AG10803 (cell line): ENCODE results near the gene HMX1.

Experiments used
- DNase-seq: peaks from one replicate; pipeline ENCODE4 v3.0.0; 2010; ENCODE audit warnings: low read depth
- H3K4me3 ChIP-seq: 2 replicates; pipeline ENCODE4 v1.5.1; 2011; ENCODE audit warnings: mild to moderate bottlenecking, low read length, control low read depth
- CTCF ChIP-seq: conservative IDR thresholded peaks from 2 replicates; pipeline ENCODE4 v1.5.1; 2011; ENCODE audit warnings: mild to moderate bottlenecking, low read length, control low read depth, inconsistent platforms

HMX1 gene

GRCh38 chr4:8872402-8873291 lies 1.0 kb upstream of the HMX1 start:
- TF ChIP-seq CTCF = no peak
- H3K4me3 ChIP-seq = no peak overlapping the region
- DNase-seq = no peak

- no peak for DNase-seq
- no peak overlapping the region for H3K4me3 ChIP-seq
- no peak for TF ChIP-seq CTCF
These were observed 807 bp downstream of the HMX1 start for GRCh38 chr4:8870647-8871416.

- DNase-seq = no peak
- no peak overlapping the region for H3K4me3 ChIP-seq
- TF ChIP-seq CTCF = no peak
These were observed 1.6 kb downstream of the HMX1 start for GRCh38 chr4:8869898-8870646.

GRCh38 chr4:8869002-8869897 lies 2.4 kb downstream of the HMX1 start:
- DNase-seq = no peak
- TF ChIP-seq CTCF = no peak

GRCh38 chr4:8868321-8869001 lies 3.2 kb downstream of the HMX1 start:
- no peak for TF ChIP-seq CTCF
- no peak for DNase-seq

More at GRCh38 chr4:8869002-8869897, 2.4 kb downstream of the HMX1 start:
- H3K4me3 ChIP-seq = no peak overlapping the region

More at GRCh38 chr4:8868321-8869001, 3.2 kb downstream of the HMX1 start:
- no peak overlapping the region for H3K4me3 ChIP-seq
